ENCODE measurements around the gene ZNF486. TPM values are rescaled to one million over a fixed set of nuclear protein-coding genes. Genes with fewer than 3 reads are reported as not detected.
"Not testable (repeated sequence)": the region's sequence is repeated elsewhere in the genome, so short reads cannot be mapped to it uniquely, and the experiment has no call there.

ZNF486 gene
- total RNA-seq, 1 donor from 2014 or later = 11.5 TPM

DNA sequence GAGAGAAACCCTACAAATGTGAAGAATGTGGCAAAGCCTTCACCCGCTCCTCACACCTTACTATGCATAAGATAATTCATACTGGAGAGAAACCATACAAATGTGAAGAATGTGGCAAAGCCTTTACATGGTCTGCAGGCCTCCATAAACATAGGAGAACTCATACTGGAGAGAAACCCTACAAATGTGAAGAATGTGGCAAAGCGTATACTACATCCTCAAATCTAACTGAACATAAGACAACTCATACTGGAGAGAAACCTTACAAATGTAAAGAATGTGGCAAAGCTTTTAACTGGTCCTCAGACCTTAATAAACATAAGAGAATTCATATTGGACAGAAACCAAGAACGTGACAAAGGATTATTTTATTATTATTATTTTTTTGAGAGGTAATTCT lies 30.7 kb downstream of the ZNF486 start:
- peaks cover under 1% of the 10 kb centered on the region for H3K27me3 Mint-ChIP-seq (ENCODE audit: unreplicated experiment)
- peaks cover 39% of the 10 kb centered on the region for H3K36me3 Mint-ChIP-seq (ENCODE audit: low read depth, unreplicated experiment)
- peak overlapping the region; percentile 57 for H3K4me3 Mint-ChIP-seq (ENCODE audit: unreplicated experiment)
- no peaks in the 10 kb centered on the region for H3K4me1 Mint-ChIP-seq (ENCODE audit: unreplicated experiment)
- H3K9me3 Mint-ChIP-seq (ENCODE audit: unreplicated experiment) = peaks cover 15% of the 10 kb centered on the region
- no peak overlapping the region for H3K27ac Mint-ChIP-seq (ENCODE audit: unreplicated experiment)
- DNase-seq (ENCODE audit: low spot score) = no peak
- TF ChIP-seq, protein P1, sequence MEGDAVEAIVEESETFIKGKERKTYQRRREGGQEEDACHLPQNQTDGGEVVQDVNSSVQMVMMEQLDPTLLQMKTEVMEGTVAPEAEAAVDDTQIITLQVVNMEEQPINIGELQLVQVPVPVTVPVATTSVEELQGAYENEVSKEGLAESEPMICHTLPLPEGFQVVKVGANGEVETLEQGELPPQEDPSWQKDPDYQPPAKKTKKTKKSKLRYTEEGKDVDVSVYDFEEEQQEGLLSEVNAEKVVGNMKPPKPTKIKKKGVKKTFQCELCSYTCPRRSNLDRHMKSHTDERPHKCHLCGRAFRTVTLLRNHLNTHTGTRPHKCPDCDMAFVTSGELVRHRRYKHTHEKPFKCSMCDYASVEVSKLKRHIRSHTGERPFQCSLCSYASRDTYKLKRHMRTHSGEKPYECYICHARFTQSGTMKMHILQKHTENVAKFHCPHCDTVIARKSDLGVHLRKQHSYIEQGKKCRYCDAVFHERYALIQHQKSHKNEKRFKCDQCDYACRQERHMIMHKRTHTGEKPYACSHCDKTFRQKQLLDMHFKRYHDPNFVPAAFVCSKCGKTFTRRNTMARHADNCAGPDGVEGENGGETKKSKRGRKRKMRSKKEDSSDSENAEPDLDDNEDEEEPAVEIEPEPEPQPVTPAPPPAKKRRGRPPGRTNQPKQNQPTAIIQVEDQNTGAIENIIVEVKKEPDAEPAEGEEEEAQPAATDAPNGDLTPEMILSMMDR (IDR thresholded peaks at IDR 0.05; ENCODE audit: unreplicated experiment) = no peak

GRCh38 chr19:20209051-20209450 lies 42.0 kb downstream of the ZNF486 start:
- Mint-ChIP-seq H3K4me1 (ENCODE audit: unreplicated experiment) (no peaks in the 10 kb centered on the region), H3K9me3 (ENCODE audit: unreplicated experiment) (no peaks in the 10 kb centered on the region), H3K4me3 (ENCODE audit: unreplicated experiment) (no peak overlapping the region), H3K27me3 (ENCODE audit: unreplicated experiment) (no peaks in the 10 kb centered on the region), H3K36me3 (ENCODE audit: low read depth, unreplicated experiment) (peaks cover 5% of the 10 kb centered on the region), H3K27ac (ENCODE audit: unreplicated experiment) (no peak overlapping the region)
- no peak for DNase-seq (ENCODE audit: low spot score)
- TF ChIP-seq, protein P1 (IDR thresholded peaks at IDR 0.05; ENCODE audit: unreplicated experiment) = no peak

- H3K4me1 Mint-ChIP-seq (ENCODE audit: unreplicated experiment); H3K4me3 Mint-ChIP-seq (ENCODE audit: unreplicated experiment); H3K27me3 Mint-ChIP-seq (ENCODE audit: unreplicated experiment); DNase-seq (ENCODE audit: low spot score); H3K27ac Mint-ChIP-seq (ENCODE audit: unreplicated experiment); H3K9me3 Mint-ChIP-seq (ENCODE audit: unreplicated experiment): not testable (repeated sequence)
- H3K36me3 Mint-ChIP-seq (ENCODE audit: low read depth, unreplicated experiment) = peaks cover 22% of the 10 kb centered on the region
Observed at GRCh38 chr19:20214366-20214765, 47.4 kb downstream of the ZNF486 start.

DNA sequence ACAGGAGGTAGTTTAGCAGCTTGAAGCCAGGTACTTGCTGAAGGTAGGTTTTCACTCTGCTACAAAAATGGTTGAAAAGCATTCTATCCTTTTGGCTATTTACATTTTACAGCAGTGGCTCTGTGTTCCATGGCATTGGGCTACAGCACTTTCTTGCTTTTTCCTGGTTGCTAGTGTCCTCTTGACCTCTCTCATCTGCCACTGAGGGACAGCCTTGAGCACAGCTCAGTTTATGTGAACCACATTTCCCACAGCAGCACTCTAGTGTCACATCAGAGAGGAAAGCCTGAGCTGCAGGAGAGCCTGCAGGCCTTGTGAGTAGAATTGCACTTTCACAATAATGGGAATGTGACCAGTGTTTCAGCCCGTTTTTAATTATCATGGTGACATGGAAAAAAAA lies 54.6 kb downstream of the ZNF486 start:
- H3K4me3 Mint-ChIP-seq (ENCODE audit: unreplicated experiment); H3K27ac Mint-ChIP-seq (ENCODE audit: unreplicated experiment); H3K9me3 Mint-ChIP-seq (ENCODE audit: unreplicated experiment); H3K27me3 Mint-ChIP-seq (ENCODE audit: unreplicated experiment); DNase-seq (ENCODE audit: low spot score); H3K4me1 Mint-ChIP-seq (ENCODE audit: unreplicated experiment): not testable (repeated sequence)
- peaks cover 14% of the 10 kb centered on the region for H3K36me3 Mint-ChIP-seq (ENCODE audit: low read depth, unreplicated experiment)

GRCh38 chr19:20233105-20233504 lies 66.1 kb downstream of the ZNF486 start:
- Mint-ChIP-seq H3K27me3 (ENCODE audit: unreplicated experiment) (peaks cover 8% of the 10 kb centered on the region), H3K27ac (ENCODE audit: unreplicated experiment) (no peak overlapping the region), H3K9me3 (ENCODE audit: unreplicated experiment) (no peaks in the 10 kb centered on the region), H3K4me1 (ENCODE audit: unreplicated experiment) (peaks cover 16% of the 10 kb centered on the region), H3K36me3 (ENCODE audit: low read depth, unreplicated experiment) (peaks cover 44% of the 10 kb centered on the region), H3K4me3 (ENCODE audit: unreplicated experiment) (no peak overlapping the region)
- TF ChIP-seq, protein P1 (IDR thresholded peaks at IDR 0.05; ENCODE audit: unreplicated experiment) = no peak
- DNase-seq (ENCODE audit: low spot score) = no peak

- Mint-ChIP-seq H3K4me1 (ENCODE audit: unreplicated experiment) (peaks cover 30% of the 10 kb centered on the region), H3K4me3 (ENCODE audit: unreplicated experiment) (no peak overlapping the region), H3K9me3 (ENCODE audit: unreplicated experiment) (no peaks in the 10 kb centered on the region), H3K27me3 (ENCODE audit: unreplicated experiment) (peaks cover 9% of the 10 kb centered on the region), H3K36me3 (ENCODE audit: low read depth, unreplicated experiment) (peaks cover 30% of the 10 kb centered on the region), H3K27ac (ENCODE audit: unreplicated experiment) (no peak overlapping the region)
- TF ChIP-seq, protein P1 (IDR thresholded peaks at IDR 0.05; ENCODE audit: unreplicated experiment) = no peak
- DNase-seq (ENCODE audit: low spot score) = no peak
Observed at GRCh38 chr19:20235156-20235555, 68.1 kb downstream of the ZNF486 start.
